PC-3 (cell line): ENCODE measurements around the gene SNX5. TPM values are rescaled to one million over a fixed set of nuclear protein-coding genes. Genes with fewer than 3 reads are reported as not detected.

Source experiments
- ATAC-seq: fragments of 200-7000 bp; cut with Tn5 transposase; 2 replicates; pipeline ENCODE4 v1.9.1; 2020; ENCODE audit warnings: mild to moderate bottlenecking, moderate library complexity
- BruUV-seq: library from RNA; stranded (reverse); fragments of 400-500 nt; replicated peaks from 2 replicates; lab custom pipeline; 2021; lab: Mats Ljungman, UMichigan
- CTCF ChIA-PET: fragments of 300-600 bp; sonication (Branson Sonifier 250); formaldehyde crosslinking; loops from one replicate; lab custom pipeline; 2022; ENCODE audit warnings: antibody characterized with exemption; lab: Charles Lee
- POLR2A ChIA-PET: fragments of 300-600 bp; sonication (Branson Sonifier 250); formaldehyde crosslinking; loops from one replicate; lab custom pipeline; 2022; ENCODE audit warnings: antibody characterized with exemption; ENCODE audit not compliant: unreplicated experiment; lab: Charles Lee
- DNase-seq: peaks from one replicate; pipeline ENCODE4 v3.0.0-alpha.2; 2015
- H2AFZ ChIP-seq: fragments of 300-600 bp; sonication (generic); 2 replicates; pipeline ENCODE4 v1.6.0; 2016; ENCODE audit warnings: antibody characterized with exemption, low read length
- H3F3A ChIP-seq: fragments of 300-600 bp; sonication (generic); one replicate; pipeline ENCODE4 v1.6.0; 2017; ENCODE audit warnings: antibody characterized with exemption, low read length, control low read depth, mild to moderate bottlenecking; ENCODE audit not compliant: unreplicated experiment
- H3K27ac ChIP-seq: fragments of 300-600 bp; sonication (generic); 2 replicates; pipeline ENCODE4 v1.5.1; 2016; ENCODE audit warnings: mild to moderate bottlenecking, low read length
- H3K27me3 ChIP-seq: fragments of 300-600 bp; sonication (generic); 2 replicates; pipeline ENCODE4 v1.6.1; 2016; ENCODE audit warnings: low read length, mixed read lengths
- H3K36me3 ChIP-seq: fragments of 300-600 bp; sonication (generic); 2 replicates; pipeline ENCODE4 v1.6.1; 2016; ENCODE audit warnings: low read depth, mixed run types, low read length, mixed read lengths
- H3K4me1 ChIP-seq: fragments of 300-600 bp; sonication (generic); 2 replicates; pipeline ENCODE4 v1.5.1; 2016; ENCODE audit warnings: low read length; ENCODE audit not compliant: insufficient read depth
- H3K4me2 ChIP-seq: fragments of 300-600 bp; sonication (generic); 2 replicates; pipeline ENCODE4 v1.6.0; 2016; ENCODE audit warnings: low read length
- H3K4me3 ChIP-seq: fragments of 300-600 bp; sonication (generic); 2 replicates; pipeline ENCODE4 v1.5.1; 2016; ENCODE audit warnings: mild to moderate bottlenecking, low read length, mixed read lengths
- H3K79me2 ChIP-seq: fragments of 300-600 bp; sonication (generic); 2 replicates; pipeline ENCODE4 v1.6.1; 2017; ENCODE audit warnings: low read length, mixed read lengths
- H3K9ac ChIP-seq: fragments of 300-600 bp; sonication (generic); 2 replicates; pipeline ENCODE4 v1.6.0; 2016; ENCODE audit warnings: mild to moderate bottlenecking, low read length
- H3K9me2 ChIP-seq: fragments of 300-600 bp; sonication (generic); replicated peaks from 2 replicates; pipeline ENCODE4 v1.6.1; 2016; ENCODE audit warnings: mixed run types, low read length, mixed read lengths
- H3K9me3 ChIP-seq: fragments of 300-600 bp; sonication (generic); 2 replicates; pipeline ENCODE4 v1.6.1; 2016; ENCODE audit warnings: low read length, mixed read lengths
- H4K20me1 ChIP-seq: fragments of 300-600 bp; sonication (generic); 2 replicates; pipeline ENCODE4 v1.6.1; 2016; ENCODE audit warnings: low read length, mixed read lengths
- EZH2 ChIP-seq: fragments of 300-600 bp; sonication (generic); IDR thresholded peaks from one replicate; pipeline ENCODE4 v1.6.1; 2017; ENCODE audit warnings: antibody characterized with exemption, mild to moderate bottlenecking, low read length; ENCODE audit not compliant: unreplicated experiment
- EZH2phosphoT487 ChIP-seq: fragments of 300-600 bp; sonication (generic); IDR thresholded peaks from 2 replicates; pipeline ENCODE4 v1.6.1; 2018; ENCODE audit warnings: mild to moderate bottlenecking, antibody characterized with exemption, low read length, borderline replicate concordance
- intact Hi-C: fragments of 100-400 bp; cut with micrococcal nuclease; formaldehyde crosslinking; loops from 2 replicates; pipeline ENCODE4 v1.9.0; 2023
- total RNA-seq: library from RNA; depleted of rRNA; stranded (reverse); fragments of >200 nt; gene quantifications from 2 replicates; pipeline ENCODE4 v1.2.3, GENCODE V29; 2014
- TF ChIP-seq, protein P1 (sequence below): fragments of 300-600 bp; sonication (generic); conservative IDR thresholded peaks from 2 replicates; pipeline ENCODE4 v1.5.1; 2017; ENCODE audit warnings: antibody characterized with exemption, low read depth, mild to moderate bottlenecking, low read length

The SNX5 gene
- total RNA-seq, 1 experiment from 2014 or later: 159 TPM

- H3K79me2 ChIP-seq: peaks cover 94% of the 10 kb centered on the region
- no peaks in the 10 kb centered on the region for H3K9me3 ChIP-seq
- H3K36me3 ChIP-seq: peaks cover 77% of the 10 kb centered on the region
- ChIA-PET POLR2A (no interaction called here), CTCF (no interaction called here)
- TF ChIP-seq, protein P1, sequence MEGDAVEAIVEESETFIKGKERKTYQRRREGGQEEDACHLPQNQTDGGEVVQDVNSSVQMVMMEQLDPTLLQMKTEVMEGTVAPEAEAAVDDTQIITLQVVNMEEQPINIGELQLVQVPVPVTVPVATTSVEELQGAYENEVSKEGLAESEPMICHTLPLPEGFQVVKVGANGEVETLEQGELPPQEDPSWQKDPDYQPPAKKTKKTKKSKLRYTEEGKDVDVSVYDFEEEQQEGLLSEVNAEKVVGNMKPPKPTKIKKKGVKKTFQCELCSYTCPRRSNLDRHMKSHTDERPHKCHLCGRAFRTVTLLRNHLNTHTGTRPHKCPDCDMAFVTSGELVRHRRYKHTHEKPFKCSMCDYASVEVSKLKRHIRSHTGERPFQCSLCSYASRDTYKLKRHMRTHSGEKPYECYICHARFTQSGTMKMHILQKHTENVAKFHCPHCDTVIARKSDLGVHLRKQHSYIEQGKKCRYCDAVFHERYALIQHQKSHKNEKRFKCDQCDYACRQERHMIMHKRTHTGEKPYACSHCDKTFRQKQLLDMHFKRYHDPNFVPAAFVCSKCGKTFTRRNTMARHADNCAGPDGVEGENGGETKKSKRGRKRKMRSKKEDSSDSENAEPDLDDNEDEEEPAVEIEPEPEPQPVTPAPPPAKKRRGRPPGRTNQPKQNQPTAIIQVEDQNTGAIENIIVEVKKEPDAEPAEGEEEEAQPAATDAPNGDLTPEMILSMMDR: no peak
- TF ChIP-seq EZH2phosphoT487 (no peak), EZH2 (no peak)
- H3K9me2 ChIP-seq: no peaks in the 10 kb centered on the region
- ATAC-seq (no peak), DNase-seq (no peak)
- H3K4me3 ChIP-seq: no peak overlapping the region
- no peak overlapping the region for H3K27ac ChIP-seq
- no peaks in the 10 kb centered on the region for H3F3A ChIP-seq
- no peak overlapping the region for H2AFZ ChIP-seq
- H3K4me1 ChIP-seq: peaks cover 15% of the 10 kb centered on the region
- H4K20me1 ChIP-seq: peaks cover 74% of the 10 kb centered on the region
- no peak overlapping the region for H3K9ac ChIP-seq
- H3K4me2 ChIP-seq: no peak overlapping the region
- intact Hi-C loops: no loop called here
- H3K27me3 ChIP-seq: no peaks in the 10 kb centered on the region
- no TSS peak for BruUV-seq
Measured at GRCh38 chr20:17955302-17955701, 13.3 kb downstream of the SNX5 start.

GRCh38 chr20:17953935-17954334 is 14.7 kb downstream of the SNX5 start:
- ChIA-PET POLR2A (interaction anchor here (0.5 kb wide), 1 partner anchor 18 kb away, joined by 4 read pairs; no protein-coding TSS in a partner anchor), CTCF (no interaction called here)
- Histone ChIP-seq H2AFZ (no peak overlapping the region), H3K9me3 (no peaks in the 10 kb centered on the region), H3K9me2 (no peaks in the 10 kb centered on the region), H3K27me3 (no peaks in the 10 kb centered on the region), H3K27ac (no peak overlapping the region), H3F3A (no peaks in the 10 kb centered on the region), H3K9ac (no peak overlapping the region), H3K79me2 (peaks cover 81% of the 10 kb centered on the region), H3K4me2 (no peak overlapping the region), H3K4me3 (no peak overlapping the region), H3K4me1 (peaks cover 8% of the 10 kb centered on the region; the same call in 1 of the 2 replicates), H4K20me1 (peaks cover 72% of the 10 kb centered on the region), H3K36me3 (peaks cover 86% of the 10 kb centered on the region)
- DNase-seq (no peak), ATAC-seq (no peak)
- no TSS peak for BruUV-seq
- intact Hi-C loops: no loop called here
- TF ChIP-seq EZH2phosphoT487 (no peak), EZH2 (no peak)
- TF ChIP-seq, protein P1: no peak
